Tongue (tissue), 1 donor: ENCODE results near the gene TAS2R5. TPM values are rescaled to one million over a fixed set of nuclear protein-coding genes. Genes with fewer than 3 reads are reported as not detected.

ENCODE experiments used
- total RNA-seq: library from RNA; depleted of rRNA; stranded (reverse); fragments of >200 nt; gene quantifications from one replicate; pipeline ENCODE4 v1.2.3, GENCODE V29; 2014

The TAS2R5 gene
- total RNA-seq, 1 donor from 2014 or later = 4.5 TPM

Other genes with a start within 250 kb of the TAS2R5 start
- 40.0 TPM for gene AGK, start 238.8 kb upstream of the TAS2R5 start, total RNA-seq
- gene DENND11, start 88.1 kb upstream of the TAS2R5 start, total RNA-seq = 13.8 TPM
- gene WEE2, start 81.9 kb upstream of the TAS2R5 start, total RNA-seq = not detected
- gene SSBP1, start 51.9 kb upstream of the TAS2R5 start, total RNA-seq = 111 TPM
- 5.0 TPM for gene TAS2R3, start 26.1 kb upstream of the TAS2R5 start, total RNA-seq
- 2.4 TPM for gene TAS2R4, start 13.5 kb upstream of the TAS2R5 start, total RNA-seq
- not detected for gene PRSS37, start 51.3 kb downstream of the TAS2R5 start, total RNA-seq
- not detected for gene OR9A4, start 126.2 kb downstream of the TAS2R5 start, total RNA-seq
- gene CLEC5A, start 156.8 kb downstream of the TAS2R5 start, total RNA-seq = not detected
- gene TAS2R38, start 183.6 kb downstream of the TAS2R5 start, total RNA-seq = not detected
- 0.41 TPM for gene MGAM, start 205.7 kb downstream of the TAS2R5 start, total RNA-seq